HepG2 (cell line): ENCODE results near the gene C6orf136.

Source experiments
- BRCA1 ChIP-seq: sonication (generic); formaldehyde crosslinking; IDR thresholded peaks from 2 replicates; pipeline ENCODE4 v1.4.0; 2020; ENCODE audit warnings: missing genetic modification reagents
- FOXM1 ChIP-seq: sonication (generic); formaldehyde crosslinking; IDR thresholded peaks from 2 replicates; pipeline ENCODE4 v1.5.0; 2020; ENCODE audit warnings: missing genetic modification reagents
- HCFC1 ChIP-seq: fragments of 150-350 bp; IDR thresholded peaks from 2 replicates; pipeline ENCODE4 v1.6.1; 2014; ENCODE audit warnings: low read depth, low read length
- MAX ChIP-seq: IDR thresholded peaks from 2 replicates; pipeline ENCODE4 v1.6.1; 2012; ENCODE audit warnings: inconsistent platforms
- MED8 ChIP-seq: sonication (generic); formaldehyde crosslinking; IDR thresholded peaks from 2 replicates; pipeline ENCODE4 v1.8.1; 2023; ENCODE audit warnings: mild to moderate bottlenecking, missing genetic modification reagents; ENCODE audit not compliant: insufficient replicate concordance
- PRDM10 ChIP-seq: sonication (generic); formaldehyde crosslinking; IDR thresholded peaks from 2 replicates; pipeline ENCODE4 v1.4.0; 2020; ENCODE audit warnings: low read depth, missing genetic modification reagents
- RXRA ChIP-seq: sonication (generic); formaldehyde crosslinking; IDR thresholded peaks from 2 replicates; pipeline ENCODE4 v1.5.1; 2020; ENCODE audit warnings: missing genetic modification reagents
- ZFYVE20 ChIP-seq: sonication (generic); formaldehyde crosslinking; IDR thresholded peaks from 2 replicates; pipeline ENCODE4 v1.8.0; 2023; ENCODE audit warnings: low read depth, mild to moderate bottlenecking, moderate library complexity, missing genetic modification reagents, borderline replicate concordance
- ZNF329 ChIP-seq: sonication (generic); formaldehyde crosslinking; IDR thresholded peaks from 2 replicates; pipeline ENCODE4 v1.9.0; 2021; ENCODE audit warnings: low read depth, mild to moderate bottlenecking, missing genetic modification reagents
- ZNF530 ChIP-seq: sonication (generic); formaldehyde crosslinking; IDR thresholded peaks from 2 replicates; pipeline ENCODE4 v1.5.0; 2020; ENCODE audit warnings: low read depth, mild to moderate bottlenecking, missing genetic modification reagents
- ZNF607 ChIP-seq: sonication (generic); formaldehyde crosslinking; IDR thresholded peaks from 2 replicates; pipeline ENCODE4 v1.5.1; 2020; ENCODE audit warnings: missing genetic modification reagents, mild to moderate bottlenecking, borderline replicate concordance

- TF ChIP-seq PRDM10 (CRISPR knock-in tag), result no peak
- no peak for TF ChIP-seq MAX
- no peak for TF ChIP-seq ZNF530 (CRISPR knock-in tag)
- TF ChIP-seq BRCA1 (CRISPR knock-in tag), result no peak
- no peak for TF ChIP-seq RXRA
- TF ChIP-seq ZFYVE20 (CRISPR knock-in tag), result no peak
- TF ChIP-seq FOXM1 (CRISPR knock-in tag), result no peak
- TF ChIP-seq MED8 (CRISPR knock-in tag), result no peak
- TF ChIP-seq HCFC1, result no peak
- TF ChIP-seq ZNF607 (CRISPR knock-in tag), result no peak; the same call in 1 of the 2 replicates
- no peak for TF ChIP-seq ZNF329 (CRISPR knock-in tag)
Observed at GRCh38 chr6:30691208-30691847, 44.4 kb downstream of the C6orf136 start.
